ENCODE measurements around the gene KREMEN1. TPM values are rescaled to one million over a fixed set of nuclear protein-coding genes. Genes with fewer than 3 reads are reported as not detected.
A peak's percentile ranks its signal among the peaks of the same experiment; 100 is the strongest.
"Not testable (repeated sequence)": the region's sequence is repeated elsewhere in the genome, so short reads cannot be mapped to it uniquely, and the experiment has no call there.

Gene KREMEN1
- total RNA-seq, result 16.5 TPM

DNA sequence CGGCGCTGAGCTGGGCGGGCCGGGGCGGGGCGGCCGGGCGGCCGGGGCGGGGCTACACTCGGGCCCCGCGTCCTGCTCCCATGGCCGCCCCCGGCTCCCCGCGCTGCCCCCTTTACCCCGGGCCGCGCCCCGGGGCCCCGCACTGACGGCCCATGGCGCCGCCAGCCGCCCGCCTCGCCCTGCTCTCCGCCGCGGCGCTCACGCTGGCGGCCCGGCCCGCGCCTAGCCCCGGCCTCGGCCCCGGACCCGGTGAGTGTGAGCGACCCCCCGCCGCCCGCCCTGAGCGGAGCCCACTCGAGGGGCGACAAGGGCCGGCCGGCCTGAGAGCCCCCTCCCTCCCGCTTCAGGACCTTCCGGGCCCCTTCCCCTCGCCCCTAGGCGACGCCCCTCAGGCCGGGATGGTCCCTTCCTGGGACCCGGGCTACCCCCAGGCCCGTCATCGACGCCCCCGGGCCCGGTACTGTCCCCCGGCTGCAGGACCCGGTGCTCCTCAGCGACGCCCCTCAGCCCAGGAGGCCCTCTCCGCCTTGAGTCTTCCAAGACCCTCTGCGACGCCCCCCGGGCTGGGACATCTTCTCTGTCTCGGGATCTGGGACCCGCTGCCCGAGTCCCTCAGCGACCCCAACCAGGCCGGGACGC, at the start of gene KREMEN1:
Gene KREMEN1 (plus strand): TSS at position 57 of the 639 bp plus-strand sequence. CDS start 96 bp downstream, at position 153.
- DNase-seq (ENCODE audit: low spot score), result no peak

DNA sequence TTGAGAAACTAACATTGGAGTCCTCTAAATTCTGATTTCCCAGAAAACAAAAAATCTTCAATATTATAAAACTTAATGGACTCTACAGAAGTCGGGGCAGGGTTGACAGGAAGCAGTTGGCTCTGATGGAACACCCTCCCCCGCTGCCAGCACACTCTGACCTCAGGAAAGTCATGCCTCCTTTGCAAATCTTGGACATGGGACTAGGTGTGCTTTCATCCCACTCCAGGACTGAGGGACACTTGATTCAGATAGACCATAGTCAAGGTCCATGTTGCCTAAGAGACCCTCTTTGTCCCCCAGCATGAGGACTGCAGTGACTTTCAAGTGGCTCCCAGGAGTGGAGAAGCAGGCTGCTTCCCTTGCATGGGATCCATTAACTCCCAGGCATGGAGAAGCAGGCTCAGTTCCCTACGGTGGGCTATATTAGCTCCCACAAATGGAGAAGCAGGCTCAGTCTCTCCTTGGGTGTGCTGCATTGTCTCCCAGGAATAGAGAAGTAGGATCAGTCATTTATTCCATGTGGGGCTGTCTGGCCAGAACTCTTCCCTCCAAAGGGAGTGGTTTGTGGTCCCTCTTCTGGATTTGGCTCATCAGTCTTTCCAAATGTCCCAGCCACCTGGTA, 49.6 kb upstream of the KREMEN1 start:
- DNase-seq (ENCODE audit: low spot score), result no peak

- no peak for DNase-seq (ENCODE audit: low spot score)
Observed at GRCh38 chr22:29026579-29026978, 46.3 kb upstream of the KREMEN1 start.

DNA sequence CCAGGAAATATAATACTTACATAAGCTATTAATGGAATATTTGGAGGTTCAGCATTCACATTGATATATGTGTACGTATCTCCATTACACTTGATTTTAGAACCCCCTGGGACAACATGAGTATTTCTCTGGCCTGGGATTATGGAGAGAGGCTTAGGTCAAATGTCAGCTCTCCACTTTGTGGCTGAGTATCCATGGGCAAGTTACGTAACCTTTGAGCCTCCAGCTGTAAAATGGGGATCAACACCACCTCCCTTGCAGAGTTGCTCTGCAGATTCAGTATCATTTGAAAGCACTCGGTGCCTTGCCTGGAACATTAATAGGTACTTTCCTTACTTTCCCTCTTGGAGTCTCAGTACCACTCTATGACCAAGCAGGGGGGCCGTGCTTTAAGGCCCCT, 44.4 kb upstream of the KREMEN1 start:
- no peak for DNase-seq (ENCODE audit: low spot score)

DNA sequence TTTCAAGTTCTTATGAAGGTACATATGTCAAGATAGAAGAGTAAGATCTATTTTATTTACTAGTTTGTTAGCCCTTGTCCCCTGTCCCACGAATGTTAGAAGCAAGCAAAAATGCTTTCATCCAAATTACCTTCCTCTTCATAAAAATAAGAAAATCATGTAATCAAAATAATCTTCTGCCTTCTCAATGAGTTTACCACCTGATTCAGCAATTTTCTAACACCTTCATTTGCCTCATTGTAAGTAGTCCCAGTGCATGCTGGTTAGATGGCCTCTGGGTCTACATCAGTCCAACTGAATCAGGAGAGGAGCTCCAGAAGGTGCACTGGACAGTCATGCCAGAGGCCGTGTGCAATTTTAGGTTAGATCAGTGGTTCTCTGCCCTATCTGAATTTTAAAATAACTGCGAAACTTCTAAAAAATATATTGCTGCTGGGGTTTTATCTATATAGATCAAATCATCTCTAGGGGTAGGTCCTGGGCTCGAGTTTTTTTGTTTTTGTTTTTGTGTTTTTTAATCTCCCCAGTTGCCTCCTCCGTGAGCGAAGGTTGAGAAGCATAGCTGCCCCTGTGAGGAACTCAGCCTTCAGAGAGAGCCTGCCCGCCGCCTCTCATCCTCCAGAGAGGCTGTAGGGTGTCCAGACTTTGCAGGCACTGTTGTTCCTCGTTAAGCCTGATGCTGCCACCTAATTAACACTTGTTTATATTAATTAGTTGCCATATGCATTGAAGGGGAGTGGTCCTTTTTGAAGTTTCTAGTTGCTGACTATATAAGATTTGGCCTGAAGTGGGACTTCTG, 43.4 kb upstream of the KREMEN1 start:
- no peak for DNase-seq (ENCODE audit: low spot score)

DNA sequence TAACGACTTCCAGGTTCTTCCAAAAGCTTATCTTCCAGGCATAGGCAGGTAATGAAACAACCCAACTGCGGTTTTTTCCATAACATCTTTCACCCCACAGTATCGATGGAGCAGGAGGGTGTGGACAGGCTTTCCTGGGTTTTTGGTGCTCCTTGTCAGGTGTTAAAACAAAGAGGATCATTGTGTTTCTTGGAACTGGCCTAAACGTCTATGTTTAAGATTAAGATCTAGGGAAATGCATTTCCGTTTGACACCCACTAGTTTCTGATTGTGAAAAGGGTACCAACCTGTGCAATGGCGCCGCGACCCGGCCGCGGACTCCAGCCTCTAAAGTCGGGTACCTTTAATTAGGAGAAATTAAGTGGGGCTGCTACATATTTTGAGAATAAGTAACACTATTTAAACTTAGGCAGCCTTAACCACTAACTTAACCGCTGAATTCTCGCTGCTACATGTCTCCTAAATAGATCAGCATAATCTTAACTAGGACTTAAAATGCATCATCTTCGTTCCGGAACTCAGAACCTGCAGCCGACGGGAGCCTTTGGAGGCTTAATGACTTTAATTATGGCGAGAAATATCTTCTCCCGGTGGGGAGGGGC, 42.7 kb upstream of the KREMEN1 start:
- no peak for DNase-seq (ENCODE audit: low spot score)

- peak; percentile 79 for DNase-seq (ENCODE audit: low spot score)
Observed at GRCh38 chr22:29030618-29031226, 42.1 kb upstream of the KREMEN1 start.

GRCh38 chr22:29031227-29032011, 41.4 kb upstream of the KREMEN1 start:
- peak; percentile 64 for DNase-seq (ENCODE audit: low spot score)

DNA sequence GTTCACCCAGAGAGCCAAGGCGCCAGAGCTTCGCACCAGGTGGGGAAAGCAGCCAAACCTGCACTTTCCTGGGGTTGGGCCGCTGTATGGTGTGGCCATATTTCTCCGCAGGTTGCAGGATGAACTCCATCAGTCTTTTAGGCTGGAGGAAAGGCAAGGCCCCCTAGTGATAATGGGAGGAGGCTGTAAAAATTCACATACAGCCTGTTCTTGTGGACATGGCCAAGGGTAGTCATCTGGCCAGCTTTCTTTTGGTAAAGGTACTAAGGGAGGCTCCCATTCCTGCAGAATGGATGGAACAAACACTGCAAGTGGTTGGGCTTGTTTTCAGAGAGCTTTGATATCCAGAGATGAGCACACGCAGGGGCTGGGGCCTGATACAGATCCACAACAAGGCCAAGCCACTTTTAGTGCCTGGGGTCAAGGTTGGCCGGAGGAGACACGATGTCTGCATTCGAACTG, 40.8 kb upstream of the KREMEN1 start:
- no peak for DNase-seq (ENCODE audit: low spot score)

GRCh38 chr22:29032584-29032983, 40.3 kb upstream of the KREMEN1 start:
- DNase-seq (ENCODE audit: low spot score), result no peak

- no peak for DNase-seq (ENCODE audit: low spot score)
Observed at GRCh38 chr22:29037340-29037932, 35.4 kb upstream of the KREMEN1 start.

- no peak for DNase-seq (ENCODE audit: low spot score)
Observed at GRCh38 chr22:29039148-29039547, 33.7 kb upstream of the KREMEN1 start.

GRCh38 chr22:29039684-29040083, 33.2 kb upstream of the KREMEN1 start:
- DNase-seq (ENCODE audit: low spot score), result not testable (repeated sequence)

- peak; percentile 76 for DNase-seq (ENCODE audit: low spot score)
Observed at GRCh38 chr22:29040385-29041275, 32.2 kb upstream of the KREMEN1 start.

- DNase-seq (ENCODE audit: low spot score), result no peak
Observed at GRCh38 chr22:29041408-29041807, 31.4 kb upstream of the KREMEN1 start.

- DNase-seq (ENCODE audit: low spot score), result no peak
Observed at GRCh38 chr22:29043906-29044575, 28.8 kb upstream of the KREMEN1 start.

DNA sequence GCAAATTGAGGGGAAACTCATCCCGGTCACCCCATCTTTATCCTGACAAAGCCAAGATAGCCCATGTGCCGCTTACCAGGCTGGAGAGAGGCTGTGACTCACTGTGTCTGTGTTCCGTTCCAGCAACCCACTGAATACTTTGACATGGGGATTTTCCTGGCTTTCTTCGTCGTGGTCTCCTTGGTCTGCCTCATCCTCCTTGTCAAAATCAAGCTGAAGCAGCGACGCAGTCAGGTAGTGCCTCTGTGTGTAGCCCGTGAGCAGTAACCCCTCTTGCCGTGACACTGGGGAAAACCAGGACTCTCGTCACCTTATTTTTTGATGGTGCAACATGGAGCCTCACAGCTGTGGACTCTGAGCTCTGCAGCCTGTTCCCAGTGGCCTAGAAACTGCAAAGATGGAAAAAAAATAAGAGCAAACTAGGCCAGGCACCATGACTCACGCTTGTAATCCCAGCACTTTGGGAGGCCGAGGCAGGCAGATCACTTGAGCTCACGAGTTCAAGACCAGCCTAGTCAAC, 28.1 kb upstream of the KREMEN1 start:
- DNase-seq (ENCODE audit: low spot score), result no peak

GRCh38 chr22:29048822-29049654, 23.8 kb upstream of the KREMEN1 start:
- no peak for DNase-seq (ENCODE audit: low spot score)

All from ureter (tissue), 1 donor.